GM21737 (cell line): Measurements from ENCODE around the gene PROM2.

Source experiments
- ATAC-seq: cut with Tn5 transposase; IDR thresholded peaks from one replicate; pipeline ENCODE4 v1.9.1; 2021; ENCODE audit warnings: mild to moderate bottlenecking, moderate library complexity; ENCODE audit not compliant: unreplicated experiment

PROM2 gene

DNA sequence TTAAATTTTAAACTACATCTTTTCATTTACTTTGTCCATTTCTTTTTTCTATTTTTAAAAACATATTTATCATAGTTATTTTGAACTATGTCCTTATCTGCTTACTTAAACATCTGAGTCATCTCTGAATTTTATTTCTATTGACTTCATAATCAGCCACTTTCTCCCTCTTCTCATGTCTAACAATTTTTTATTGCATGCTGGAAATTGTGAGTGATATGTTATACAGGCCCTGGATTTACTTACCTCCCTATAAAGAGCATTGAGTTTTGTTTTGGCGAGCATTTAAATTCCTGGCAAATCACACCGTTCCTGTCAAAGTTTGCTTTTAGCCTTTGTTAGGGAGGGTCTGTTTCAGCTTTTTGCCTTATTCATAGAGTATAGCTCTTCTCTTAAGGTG lies 62.2 kb downstream of the PROM2 start:
- no peak for ATAC-seq

DNA sequence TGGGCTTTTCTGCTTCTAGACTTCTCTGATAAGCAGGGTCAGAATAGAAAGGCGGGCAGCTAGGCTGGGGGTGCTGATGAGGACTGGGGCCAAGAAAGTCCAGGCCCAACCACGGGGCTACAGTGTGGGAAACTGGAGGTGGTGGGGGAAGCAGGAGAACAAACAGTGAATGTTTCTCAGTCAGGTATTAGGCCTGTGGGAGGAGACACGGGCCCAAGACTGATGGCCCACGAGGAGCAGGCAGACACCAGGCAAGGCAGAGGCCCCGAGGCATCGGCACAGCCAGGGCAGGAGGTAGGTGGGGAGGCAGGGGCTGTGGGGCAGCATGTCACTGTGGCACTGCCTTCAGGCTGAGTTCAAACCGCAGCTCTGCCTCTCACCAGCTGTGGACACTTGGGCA lies 63.6 kb downstream of the PROM2 start:
- ATAC-seq, result no peak
